Stimulated activated CD4-positive, alpha-beta T cell treated with anti-CD3 and anti-CD28 coated beads, Interleukin-4, amount 100 ng/mL, for 48 hours (primary cell): ENCODE measurements around the gene STPG2.

Source experiments
- DNase-seq, 2 donors: peaks; one replicate each; pipeline ENCODE4 v3.0.0-alpha.2; 2020; ENCODE audit warnings: low read depth in 2 of 2

Gene STPG2

GRCh38 chr4:97812768-97813167, 330.5 kb downstream of the STPG2 start:
- no peak for DNase-seq

- no peak for DNase-seq
These were observed 356.9 kb downstream of the STPG2 start for GRCh38 chr4:97786306-97786920.

GRCh38 chr4:97778174-97778573, 365.1 kb downstream of the STPG2 start:
- DNase-seq, result no peak

- no peak for DNase-seq
These were observed 368.8 kb downstream of the STPG2 start for GRCh38 chr4:97774347-97774989.

GRCh38 chr4:97770222-97770621, 373.1 kb downstream of the STPG2 start:
- DNase-seq, result no peak

GRCh38 chr4:97762115-97762512, 381.2 kb downstream of the STPG2 start:
- no peak for DNase-seq

- DNase-seq, result no peak
These were observed 381.7 kb downstream of the STPG2 start for GRCh38 chr4:97761445-97762114.

GRCh38 chr4:97759785-97760184, 383.5 kb downstream of the STPG2 start:
- no peak for DNase-seq

- DNase-seq, result no peak
These were observed 390.7 kb downstream of the STPG2 start for GRCh38 chr4:97752599-97752998.

GRCh38 chr4:97747945-97748344, 395.3 kb downstream of the STPG2 start:
- DNase-seq, result no peak

GRCh38 chr4:97720869-97721432, 422.3 kb downstream of the STPG2 start:
- DNase-seq, result no peak

- DNase-seq, result no peak
These were observed 452.1 kb downstream of the STPG2 start for GRCh38 chr4:97691111-97691605.

- DNase-seq, result no peak
These were observed 472.5 kb downstream of the STPG2 start for GRCh38 chr4:97670703-97671269.

- DNase-seq, result no peak
These were observed 477.7 kb downstream of the STPG2 start for GRCh38 chr4:97665553-97665952.

- DNase-seq, result no peak
These were observed 478.5 kb downstream of the STPG2 start for GRCh38 chr4:97664741-97665140.

GRCh38 chr4:97662133-97662532, 481.1 kb downstream of the STPG2 start:
- DNase-seq, result no peak

- no peak for DNase-seq
These were observed 487.1 kb downstream of the STPG2 start for GRCh38 chr4:97656044-97656720.

- DNase-seq, result no peak
These were observed 489.6 kb downstream of the STPG2 start for GRCh38 chr4:97653701-97654100.

- no peak for DNase-seq
These were observed 496.3 kb downstream of the STPG2 start for GRCh38 chr4:97646997-97647396.

GRCh38 chr4:97645071-97645821, 498.0 kb downstream of the STPG2 start:
- no peak for DNase-seq

- DNase-seq, result no peak
These were observed 500.1 kb downstream of the STPG2 start for GRCh38 chr4:97643179-97643578.
